HCT116 (cell line): ENCODE data around the gene TENM3. TPM values are rescaled to one million over a fixed set of nuclear protein-coding genes. Genes with fewer than 3 reads are reported as not detected.

Experiments
- ATAC-seq: fragments of 200-7000 bp; cut with Tn5 transposase; 2 replicates; pipeline ENCODE4 v1.9.1; 2020; ENCODE audit warnings: mild to moderate bottlenecking, moderate library complexity
- BruUV-seq: library from RNA; stranded (reverse); fragments of 400-500 nt; replicated peaks from 2 replicates; lab custom pipeline; 2021; lab: Mats Ljungman, UMichigan
- CTCF ChIA-PET: fragments of 300-600 bp; sonication (Branson Sonifier 250); formaldehyde crosslinking; loops from one replicate; lab custom pipeline; 2021; ENCODE audit warnings: antibody characterized with exemption; lab: Charles Lee
- POLR2A ChIA-PET: fragments of 300-600, 350-600 bp; sonication (Branson Sonifier 250); formaldehyde crosslinking; loops from one replicate; lab custom pipeline; 2021; ENCODE audit warnings: antibody characterized with exemption; lab: Charles Lee
- RAD21 ChIA-PET, 2 experiments: fragments of 300-600 bp; sonication (Branson Sonifier 250); formaldehyde crosslinking; loops; one replicate each; lab custom pipeline; 2023; ENCODE audit warnings: low total read pairs in 2 of 2; ENCODE audit not compliant: uncharacterized antibody in 2 of 2, unreplicated experiment in 2 of 2, low non-redundant PET in 1 of 2; lab: Charles Lee
- DNase-seq: peaks from one replicate; pipeline ENCODE4 v3.0.0-alpha.2; 2010; ENCODE audit warnings: low read depth, low spot score
- H2AFZ ChIP-seq: fragments of 200-600 bp; shearing (Covaris generic), sonication (generic); 2 replicates; pipeline ENCODE4 v1.6.1; 2017; ENCODE audit warnings: low read depth, mixed run types, mixed read lengths, antibody characterized with exemption, low read length; ENCODE audit not compliant: poor library complexity, severe bottlenecking
- H3K27ac ChIP-seq: 2 replicates; pipeline ENCODE4 v1.5.1; 2012; ENCODE audit warnings: low read depth, low read length
- H3K27me3 ChIP-seq: fragments of 200-600 bp; sonication (generic); 2 replicates; pipeline ENCODE4 v1.6.1; 2016; ENCODE audit warnings: mixed run types, low read length, mixed read lengths; ENCODE audit not compliant: insufficient read depth
- H3K36me3 ChIP-seq, 2 experiments: fragments of 200-500 bp in 1 of 2; fragments of 200-600 bp in 1 of 2; sonication (Bioruptor generic) in 1 of 2; sonication (generic) in 1 of 2; 2 replicates each; pipeline versions ENCODE4 v1.5.1 to v1.6.1; 2014 to 2016; ENCODE audit warnings: low read length in 2 of 2, inconsistent platforms in 1 of 2, mixed read lengths in 1 of 2, mixed run types in 1 of 2; ENCODE audit not compliant: insufficient read depth in 2 of 2, control insufficient read depth in 1 of 2
- H3K4me1 ChIP-seq, 2 experiments: fragments of 200-600 bp in 1 of 2; sonication (generic) in 1 of 2; 2 replicates each; pipeline versions ENCODE4 v1.5.1 to v1.6.1; 2012 to 2017; ENCODE audit warnings: low read length in 2 of 2, inconsistent platforms in 1 of 2, mild to moderate bottlenecking in 1 of 2, mixed read lengths in 1 of 2, mixed run types in 1 of 2, moderate library complexity in 1 of 2; ENCODE audit not compliant: insufficient read depth in 2 of 2, control insufficient read depth in 1 of 2
- H3K4me2 ChIP-seq: fragments of 200-600 bp; sonication (generic); 2 replicates; pipeline ENCODE4 v1.6.1; 2017; ENCODE audit warnings: mixed run types, low read length, mixed read lengths
- H3K4me3 ChIP-seq, 2 experiments: fragments of 200-600 bp in 1 of 2; sonication (generic) in 1 of 2; replicated peaks in 1 of 2; 2 replicates each; pipeline ENCODE4 v1.5.1; 2011 to 2016; ENCODE audit warnings: low read length in 2 of 2, control low read depth in 1 of 2, low read depth in 1 of 2, mild to moderate bottlenecking in 1 of 2, mixed read lengths in 1 of 2, mixed run types in 1 of 2
- H3K79me2 ChIP-seq: fragments of 200-600 bp; sonication (generic); 2 replicates; pipeline ENCODE4 v1.6.1; 2017; ENCODE audit warnings: mild to moderate bottlenecking, mixed run types, low read length, moderate library complexity, mixed read lengths; ENCODE audit not compliant: insufficient read depth
- H3K9ac ChIP-seq: fragments of 200-600 bp; sonication (generic); 2 replicates; pipeline ENCODE4 v1.6.1; 2016; ENCODE audit warnings: low read length, mixed read lengths
- H3K9me2 ChIP-seq: fragments of 200-600 bp; sonication (generic), shearing (Covaris generic); 2 replicates; pipeline ENCODE4 v1.6.1; 2017; ENCODE audit warnings: mixed run types, mild to moderate bottlenecking, moderate library complexity; ENCODE audit not compliant: insufficient read depth
- H3K9me3 ChIP-seq, 2 experiments: fragments of 200-500 bp in 1 of 2; fragments of 200-600 bp in 1 of 2; sonication (Bioruptor generic) in 1 of 2; sonication (generic) in 1 of 2; 2 replicates each; pipeline ENCODE4 v1.6.1; 2014 to 2017; ENCODE audit warnings: low read length in 2 of 2, mixed read lengths in 2 of 2, inconsistent platforms in 1 of 2, low read depth in 1 of 2, mild to moderate bottlenecking in 1 of 2, mixed run types in 1 of 2, moderate library complexity in 1 of 2; ENCODE audit not compliant: control insufficient read depth in 1 of 2, insufficient read depth in 1 of 2
- H4K20me1 ChIP-seq: fragments of 200-600 bp; sonication (generic), shearing (Covaris generic); 2 replicates; pipeline ENCODE4 v1.6.1; 2017; ENCODE audit warnings: mixed run types, mild to moderate bottlenecking, moderate library complexity; ENCODE audit not compliant: insufficient read depth
- ATF3 ChIP-seq: IDR thresholded peaks from 2 replicates; pipeline ENCODE4 v1.6.1; 2012
- CEBPB ChIP-seq: IDR thresholded peaks from 2 replicates; pipeline ENCODE4 v1.6.1; 2012; ENCODE audit warnings: low read depth
- EGR1 ChIP-seq: IDR thresholded peaks from 2 replicates; pipeline ENCODE4 v1.6.1; 2012; ENCODE audit warnings: low read depth
- MAX ChIP-seq: IDR thresholded peaks from 2 replicates; pipeline ENCODE4 v1.6.1; 2012
- POLR2AphosphoS5 ChIP-seq: IDR thresholded peaks from 2 replicates; pipeline ENCODE4 v1.6.1; 2011; ENCODE audit warnings: mild to moderate bottlenecking, low read depth, low read length, moderate library complexity
- REST ChIP-seq: IDR thresholded peaks from 2 replicates; pipeline ENCODE4 v1.6.1; 2012; ENCODE audit warnings: low read depth
- SRF ChIP-seq: IDR thresholded peaks from 2 replicates; pipeline ENCODE4 v1.6.1; 2012; ENCODE audit warnings: low read depth
- TCF7L2 ChIP-seq: IDR thresholded peaks from 2 replicates; pipeline ENCODE4 v1.7.0; 2011; ENCODE audit warnings: borderline replicate concordance, inconsistent platforms; ENCODE audit not compliant: insufficient read depth, insufficient read length; ENCODE audit errors: extremely low read depth
- ZFX ChIP-seq: fragments of 450-650 bp; IDR thresholded peaks from 2 replicates; pipeline ENCODE4 v1.6.1; 2017
- intact Hi-C: fragments of 100-400 bp; cut with micrococcal nuclease; formaldehyde crosslinking; loops from 2 replicates; pipeline ENCODE4 v1.10.0; 2022
- total RNA-seq: library from RNA; stranded (reverse); gene quantifications from one replicate; pipeline ENCODE4 v1.2.1, GENCODE V29; 2021; ENCODE audit not compliant: unreplicated experiment

The TENM3 gene
- total RNA-seq, 1 experiment from 2014 or later: 0.54 TPM

GRCh38 chr4:182507805-182508204 is 264.6 kb downstream of the TENM3 start:
- DNase-seq (no peak), ATAC-seq (no peak)
- H3K9ac ChIP-seq: no peak overlapping the region
- H3K36me3 ChIP-seq: no peaks in the 10 kb centered on the region
- no peaks in the 10 kb centered on the region for H4K20me1 ChIP-seq
- ChIA-PET POLR2A (no interaction called here), CTCF (no interaction called here), RAD21 (no interaction called here)
- H3K4me2 ChIP-seq: no peak overlapping the region
- no peak for TF ChIP-seq ATF3
- no peak for TF ChIP-seq MAX
- TF ChIP-seq SRF: no peak
- no peak for TF ChIP-seq REST
- TF ChIP-seq TCF7L2: no peak
- TF ChIP-seq EGR1: no peak
- no peak for TF ChIP-seq POLR2AphosphoS5
- no peak for TF ChIP-seq CEBPB
- TF ChIP-seq ZFX: no peak
- no peak overlapping the region for H2AFZ ChIP-seq
- H3K9me2 ChIP-seq: no peaks in the 10 kb centered on the region
- H3K9me3 ChIP-seq: no peaks in the 10 kb centered on the region
- intact Hi-C loops: no loop called here
- no peak overlapping the region for H3K27ac ChIP-seq
- no peaks in the 10 kb centered on the region for H3K4me1 ChIP-seq
- BruUV-seq: no TSS peak
- peaks cover 64% of the 10 kb centered on the region for H3K27me3 ChIP-seq
- no peaks in the 10 kb centered on the region for H3K79me2 ChIP-seq
- no peak overlapping the region for H3K4me3 ChIP-seq
